ENCODE data around the gene GCM1.

GRCh38 chr6:53154794-53155193 is 6.2 kb upstream of the GCM1 start:
- TF ChIP-seq CTCF (IDR thresholded peaks at IDR 0.05) (no peak), POLR2A (IDR thresholded peaks at IDR 0.05) (no peak)

Data from Peyer's patch (tissue), 4 donors.